ENCODE measurements around the gene GAB2.

Gene GAB2

DNA sequence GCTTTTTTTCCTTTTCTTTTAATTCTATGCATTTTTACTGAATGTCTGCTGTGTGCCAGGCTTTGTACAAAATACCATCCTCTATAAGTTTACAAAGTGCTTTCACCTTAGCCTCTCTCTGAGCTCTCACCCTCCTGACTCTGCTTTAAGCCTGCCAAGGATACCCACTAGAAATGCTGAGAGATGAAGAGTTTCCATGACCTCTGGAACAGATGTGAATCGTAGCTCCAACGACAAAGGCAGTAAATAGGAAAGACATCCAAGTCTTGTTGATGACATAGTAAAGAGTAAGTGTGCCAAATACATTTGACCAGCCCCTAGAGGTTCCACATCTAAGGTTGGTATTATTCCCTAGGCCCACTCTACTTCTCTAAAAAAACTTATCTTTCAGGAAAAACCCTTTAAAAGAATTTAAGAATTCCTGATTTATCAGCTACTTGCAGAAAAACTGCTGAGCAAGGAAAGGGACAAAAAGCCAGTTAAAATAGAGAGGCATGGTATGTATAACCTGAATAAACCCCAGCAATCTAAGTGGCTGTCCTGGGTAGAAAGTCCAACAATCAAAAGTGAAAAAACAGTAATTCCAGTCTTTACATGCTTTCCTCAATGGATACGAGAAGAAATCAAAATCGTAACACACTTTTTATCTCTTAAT is 45.4 kb downstream of the GAB2 start:
- H3K4me3 ChIP-seq (replicated peaks in 1 of 2; ENCODE audit: low read depth in 2 of 2, low read length in 2 of 2), result no peak overlapping the region
- no peak for TF ChIP-seq CTCF (IDR thresholded peaks at IDR 0.05; ENCODE audit: low read depth, low read length)
- DNase-seq (ENCODE audit: low read depth in 2 of 2), result peak in 1 of 2 donors; percentile 51

- TF ChIP-seq CTCF (IDR thresholded peaks at IDR 0.05; ENCODE audit: low read depth, low read length), result no peak
- DNase-seq (ENCODE audit: low read depth in 2 of 2), result no peak
- H3K4me3 ChIP-seq (replicated peaks in 1 of 2; ENCODE audit: low read depth in 2 of 2, low read length in 2 of 2), result no peak overlapping the region
Observed at GRCh38 chr11:78371221-78371891, 46.3 kb downstream of the GAB2 start.

GRCh38 chr11:78370406-78371172 is 47.0 kb downstream of the GAB2 start:
- no peak overlapping the region for H3K4me3 ChIP-seq (replicated peaks in 1 of 2; ENCODE audit: low read depth in 2 of 2, low read length in 2 of 2)
- DNase-seq (ENCODE audit: low read depth in 2 of 2), result peak; percentile 37 to 56
- TF ChIP-seq CTCF (IDR thresholded peaks at IDR 0.05; ENCODE audit: low read depth, low read length), result no peak

DNA sequence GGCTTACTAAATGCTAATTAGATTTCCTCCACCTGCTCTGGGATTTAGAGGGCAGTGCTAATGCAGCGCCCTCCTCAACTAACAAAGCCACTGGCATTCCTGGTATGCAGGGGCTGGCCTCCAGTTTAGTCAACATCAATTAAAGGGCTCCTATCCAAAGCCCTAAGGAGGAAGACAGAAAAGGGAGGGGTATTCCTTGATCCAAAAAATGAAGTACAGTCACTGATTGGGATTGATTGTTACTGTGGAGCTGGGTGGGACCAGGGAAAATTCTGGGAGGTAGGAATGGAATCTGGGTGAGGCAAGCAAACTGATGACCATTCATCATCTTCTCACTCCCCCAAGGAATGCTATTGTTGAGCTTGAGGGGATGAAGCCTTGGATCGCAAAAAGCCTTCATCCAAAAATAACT is 52.2 kb downstream of the GAB2 start:
- DNase-seq (ENCODE audit: low read depth in 2 of 2), result peak; percentile 55 to 67
- TF ChIP-seq CTCF (IDR thresholded peaks at IDR 0.05; ENCODE audit: low read depth, low read length), result no peak
- H3K4me3 ChIP-seq (replicated peaks in 1 of 2; ENCODE audit: low read depth in 2 of 2, low read length in 2 of 2), result no peak overlapping the region

DNA sequence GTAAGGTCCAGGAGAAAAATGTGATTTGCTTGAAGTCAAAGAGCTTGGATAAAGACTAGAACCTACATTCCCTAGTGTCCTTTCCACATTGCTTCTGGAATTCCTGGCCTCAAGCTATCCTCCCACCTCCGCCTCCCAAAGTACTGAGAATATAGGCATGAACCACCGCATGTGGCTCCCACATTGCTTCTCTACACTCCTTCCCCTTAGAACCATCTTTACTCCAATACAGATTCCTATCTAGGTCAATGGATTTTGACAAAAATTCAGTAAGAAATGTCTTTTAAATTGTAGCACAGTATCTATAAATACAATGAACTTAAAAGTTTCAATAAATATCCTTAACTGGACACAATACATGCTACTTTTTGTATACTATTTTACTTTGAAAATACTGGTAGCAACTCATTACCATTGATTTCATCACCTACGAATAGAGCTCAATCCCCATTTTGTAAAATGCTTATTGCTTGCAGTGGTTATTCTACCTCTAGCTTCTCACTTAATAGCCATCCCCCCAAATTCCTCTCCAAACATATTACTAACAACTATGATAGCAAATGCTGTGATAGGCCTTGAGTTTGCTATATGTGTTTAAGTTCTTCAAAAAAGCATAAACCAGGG is 53.4 kb downstream of the GAB2 start:
- no peak for DNase-seq (ENCODE audit: low read depth in 2 of 2)
- no peak for TF ChIP-seq CTCF (IDR thresholded peaks at IDR 0.05; ENCODE audit: low read depth, low read length)
- no peak overlapping the region for H3K4me3 ChIP-seq (replicated peaks in 1 of 2; ENCODE audit: low read depth in 2 of 2, low read length in 2 of 2)

DNA sequence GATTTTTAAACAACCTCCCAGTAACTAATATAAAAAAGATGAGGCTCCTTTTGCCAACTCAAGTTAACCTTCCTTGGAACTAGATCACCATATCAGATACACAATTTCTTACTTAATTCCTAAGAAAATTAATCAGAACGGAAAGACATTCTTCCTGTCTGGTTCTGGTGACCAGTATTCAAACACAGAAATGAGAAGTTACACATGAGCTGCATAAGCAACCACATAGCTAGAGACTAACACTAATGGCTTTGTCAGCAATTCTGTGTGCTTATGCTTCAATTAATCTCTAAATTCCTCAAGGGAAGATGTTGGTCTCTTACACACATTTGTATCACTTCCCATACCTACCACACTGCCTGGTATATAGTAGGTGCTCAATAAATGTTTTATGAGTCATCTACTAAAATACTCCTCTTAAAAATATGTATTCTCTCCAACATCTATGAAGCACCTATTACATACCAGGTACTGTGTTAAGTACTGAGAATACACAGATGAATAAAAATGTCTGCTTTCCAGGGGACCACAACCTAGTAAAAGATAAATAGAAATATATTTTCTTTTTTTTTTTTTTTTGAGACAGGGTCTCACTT is 54.5 kb downstream of the GAB2 start:
- DNase-seq (ENCODE audit: low read depth in 2 of 2), result no peak
- no peak for TF ChIP-seq CTCF (IDR thresholded peaks at IDR 0.05; ENCODE audit: low read depth, low read length)
- no peak overlapping the region for H3K4me3 ChIP-seq (replicated peaks in 1 of 2; ENCODE audit: low read depth in 2 of 2, low read length in 2 of 2)

Data from cardiac fibroblast (primary cell).